ENCODE measurements around the gene FPGS. TPM values are rescaled to one million over a fixed set of nuclear protein-coding genes. Genes with fewer than 3 reads are reported as not detected.
A peak's percentile ranks its signal among the peaks of the same experiment; 100 is the strongest.
"Not testable (repeated sequence)": the region's sequence is repeated elsewhere in the genome, so short reads cannot be mapped to it uniquely, and the experiment has no call there.

Gene FPGS, protein sequence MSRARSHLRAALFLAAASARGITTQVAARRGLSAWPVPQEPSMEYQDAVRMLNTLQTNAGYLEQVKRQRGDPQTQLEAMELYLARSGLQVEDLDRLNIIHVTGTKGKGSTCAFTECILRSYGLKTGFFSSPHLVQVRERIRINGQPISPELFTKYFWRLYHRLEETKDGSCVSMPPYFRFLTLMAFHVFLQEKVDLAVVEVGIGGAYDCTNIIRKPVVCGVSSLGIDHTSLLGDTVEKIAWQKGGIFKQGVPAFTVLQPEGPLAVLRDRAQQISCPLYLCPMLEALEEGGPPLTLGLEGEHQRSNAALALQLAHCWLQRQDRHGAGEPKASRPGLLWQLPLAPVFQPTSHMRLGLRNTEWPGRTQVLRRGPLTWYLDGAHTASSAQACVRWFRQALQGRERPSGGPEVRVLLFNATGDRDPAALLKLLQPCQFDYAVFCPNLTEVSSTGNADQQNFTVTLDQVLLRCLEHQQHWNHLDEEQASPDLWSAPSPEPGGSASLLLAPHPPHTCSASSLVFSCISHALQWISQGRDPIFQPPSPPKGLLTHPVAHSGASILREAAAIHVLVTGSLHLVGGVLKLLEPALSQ
- total RNA-seq = 10 to 100 TPM; 64.8 to 73.8 TPM

DNA sequence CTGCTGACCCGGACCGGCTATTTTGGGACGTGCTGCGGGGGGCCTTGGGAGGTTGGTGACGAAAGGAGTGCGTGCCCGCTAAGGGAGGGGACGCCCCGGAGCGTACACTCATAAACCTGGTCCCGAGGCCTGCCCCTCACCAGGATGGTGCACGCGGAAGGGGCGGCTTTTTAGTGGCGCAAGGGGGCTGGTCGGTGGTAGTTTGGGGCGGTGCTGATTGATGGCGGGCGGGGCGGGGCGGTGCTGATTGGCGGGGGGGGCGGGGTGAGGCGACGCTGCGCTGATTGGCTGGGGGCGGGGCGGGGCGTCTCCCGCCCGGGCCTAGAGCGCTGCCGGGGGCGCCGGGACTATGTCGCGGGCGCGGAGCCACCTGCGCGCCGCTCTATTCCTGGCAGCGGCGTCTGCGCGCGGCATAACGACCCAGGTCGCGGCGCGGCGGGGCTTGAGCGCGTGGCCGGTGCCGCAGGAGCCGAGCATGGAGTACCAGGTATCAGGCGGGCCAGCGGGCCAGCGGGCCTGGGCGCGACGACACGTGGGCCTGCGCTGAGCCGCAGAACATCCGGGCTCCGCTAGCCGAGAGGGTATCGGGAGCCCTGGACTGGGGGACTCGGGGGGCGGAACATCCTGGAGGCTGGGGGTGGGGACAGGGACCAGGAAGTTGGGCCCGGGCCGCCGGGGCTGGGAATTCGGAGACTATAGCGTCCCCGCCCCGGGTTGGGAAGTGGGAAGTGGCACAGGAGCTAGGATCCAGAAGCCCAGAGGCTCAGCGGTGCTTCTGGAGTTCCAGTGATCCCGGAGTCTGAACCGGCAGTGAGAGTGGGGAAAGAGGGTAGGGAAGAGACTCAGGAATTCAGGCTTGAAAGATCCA lies at the start of gene FPGS:
Gene FPGS (plus strand): TSS at position 307 of the 868 bp plus-strand sequence. CDS start 43 bp downstream, at position 350.
- H3K36me3 Mint-ChIP-seq = peaks cover 6 to 7% of the 10 kb centered on the region in 2 donors
- peak; percentile 89 to 93 for ATAC-seq

DNA sequence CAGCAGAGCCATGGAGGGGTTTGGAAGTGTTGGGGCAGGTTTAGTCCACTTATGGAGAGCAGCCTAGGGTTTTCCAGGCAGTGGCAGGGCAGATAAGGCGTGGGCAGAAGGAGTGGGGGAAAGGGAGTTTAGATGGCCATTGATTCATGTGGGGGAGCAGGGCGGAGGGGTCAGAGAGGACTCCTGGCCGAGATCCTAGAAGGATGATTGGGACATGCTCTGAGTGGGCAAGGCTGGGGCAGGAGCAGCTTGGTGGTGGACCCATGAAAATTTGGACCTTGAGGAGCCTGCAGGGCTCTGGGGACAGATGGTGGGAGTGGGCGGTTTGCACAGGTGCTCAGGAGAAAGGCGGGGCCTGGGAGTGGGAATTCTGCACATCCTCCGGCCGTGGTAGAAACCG lies 49.5 kb upstream of the FPGS start:
- H3K27ac Mint-ChIP-seq = no peak overlapping the region
- DNase-seq (ENCODE audit: low spot score in 2 of 2) = no peak
- H3K9me3 Mint-ChIP-seq = no peaks in the 10 kb centered on the region
- H3K36me3 Mint-ChIP-seq = peaks cover 0 to 6% of the 10 kb centered on the region in 2 donors
- peak in 1 of 2 donors; percentile 25 for ATAC-seq

More for the DNA sequence above, at the start of gene FPGS:
- peak; percentile 78 to 89 for DNase-seq (ENCODE audit: low spot score in 2 of 2)
- peak within 1 kb of the TSS; percentile 94 to 99 for H3K27ac Mint-ChIP-seq
- no peaks in the 10 kb centered on the region for H3K9me3 Mint-ChIP-seq

DNA sequence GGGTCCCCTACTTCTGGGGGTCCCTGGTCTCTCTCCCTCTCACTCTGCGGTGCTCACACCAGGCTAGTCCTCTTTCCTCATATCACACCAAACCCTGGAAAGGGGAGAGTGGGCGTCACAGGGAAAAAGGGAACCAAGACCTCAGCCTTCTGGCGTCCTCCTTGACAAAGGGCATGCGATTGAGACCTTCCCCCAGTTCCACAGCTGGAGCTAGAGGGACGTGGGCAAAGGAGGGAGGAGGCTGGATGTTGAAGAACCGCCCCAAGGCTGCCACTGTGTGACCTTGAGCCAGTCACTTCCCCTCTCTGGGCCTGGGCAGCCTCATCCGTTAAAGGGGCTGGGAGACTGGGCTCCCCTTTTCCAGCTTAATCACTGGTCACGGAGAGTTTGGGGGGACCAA lies 49.1 kb upstream of the FPGS start:
- no peak for ATAC-seq

DNA sequence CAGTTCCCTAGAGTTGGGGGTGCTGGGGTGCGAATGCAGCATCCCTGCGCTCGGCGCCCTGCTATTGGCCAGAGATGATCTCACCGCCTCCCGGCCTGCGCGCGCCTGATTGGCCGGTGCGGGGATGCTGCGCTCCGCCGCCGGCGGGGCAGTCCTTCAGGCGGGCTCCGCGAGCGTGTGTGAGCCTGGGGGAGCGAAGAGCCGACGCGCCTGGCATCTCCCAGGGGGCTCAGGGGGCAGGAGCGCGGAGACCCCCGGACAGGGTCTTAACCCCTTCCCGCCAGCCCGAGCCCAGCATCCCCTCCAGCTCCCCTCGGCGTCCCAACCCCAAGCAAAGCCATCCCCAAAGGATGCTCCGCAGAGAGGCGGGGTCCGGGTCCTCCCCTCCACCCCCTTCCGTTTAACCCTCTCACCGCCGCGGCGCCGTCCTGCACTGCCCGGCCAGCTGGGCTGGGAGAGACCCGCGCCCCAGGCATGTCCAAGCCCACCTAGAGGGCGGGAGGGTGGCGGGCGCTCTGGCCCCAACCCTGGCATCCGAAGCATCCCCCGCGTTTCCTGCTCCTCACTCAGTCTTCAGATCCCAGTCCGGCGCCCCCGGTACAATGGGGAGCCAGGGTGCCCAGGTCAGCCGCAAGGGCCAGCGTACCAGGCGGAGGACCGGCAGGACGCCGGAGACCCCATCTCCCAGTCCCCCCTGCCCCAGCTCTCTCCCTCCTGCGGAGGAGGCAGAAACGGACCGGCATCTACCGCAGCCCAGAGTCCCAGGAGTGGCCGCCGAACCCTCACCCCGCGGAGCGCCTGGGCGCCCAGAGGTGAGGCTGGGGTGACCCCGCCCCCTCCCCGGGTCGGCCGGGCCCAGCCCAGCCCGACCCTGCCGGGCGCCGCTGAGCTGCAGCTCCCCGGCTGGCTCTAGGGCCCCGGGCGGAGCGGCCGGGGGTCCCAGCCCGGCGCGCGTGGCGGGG lies 48.3 kb upstream of the FPGS start:
- DNase-seq (ENCODE audit: low spot score in 2 of 2) = no peak
- H3K27ac Mint-ChIP-seq = no peak overlapping the region
- peaks cover 0 to 6% of the 10 kb centered on the region in 2 donors for H3K36me3 Mint-ChIP-seq
- ATAC-seq = no peak
- no peaks in the 10 kb centered on the region for H3K9me3 Mint-ChIP-seq

More for the DNA sequence above, 49.1 kb upstream of the FPGS start:
- Mint-ChIP-seq H3K36me3 (peaks cover 0 to 6% of the 10 kb centered on the region in 2 donors), H3K27ac (no peak overlapping the region), H3K9me3 (no peaks in the 10 kb centered on the region)
- DNase-seq (ENCODE audit: low spot score in 2 of 2) = no peak

DNA sequence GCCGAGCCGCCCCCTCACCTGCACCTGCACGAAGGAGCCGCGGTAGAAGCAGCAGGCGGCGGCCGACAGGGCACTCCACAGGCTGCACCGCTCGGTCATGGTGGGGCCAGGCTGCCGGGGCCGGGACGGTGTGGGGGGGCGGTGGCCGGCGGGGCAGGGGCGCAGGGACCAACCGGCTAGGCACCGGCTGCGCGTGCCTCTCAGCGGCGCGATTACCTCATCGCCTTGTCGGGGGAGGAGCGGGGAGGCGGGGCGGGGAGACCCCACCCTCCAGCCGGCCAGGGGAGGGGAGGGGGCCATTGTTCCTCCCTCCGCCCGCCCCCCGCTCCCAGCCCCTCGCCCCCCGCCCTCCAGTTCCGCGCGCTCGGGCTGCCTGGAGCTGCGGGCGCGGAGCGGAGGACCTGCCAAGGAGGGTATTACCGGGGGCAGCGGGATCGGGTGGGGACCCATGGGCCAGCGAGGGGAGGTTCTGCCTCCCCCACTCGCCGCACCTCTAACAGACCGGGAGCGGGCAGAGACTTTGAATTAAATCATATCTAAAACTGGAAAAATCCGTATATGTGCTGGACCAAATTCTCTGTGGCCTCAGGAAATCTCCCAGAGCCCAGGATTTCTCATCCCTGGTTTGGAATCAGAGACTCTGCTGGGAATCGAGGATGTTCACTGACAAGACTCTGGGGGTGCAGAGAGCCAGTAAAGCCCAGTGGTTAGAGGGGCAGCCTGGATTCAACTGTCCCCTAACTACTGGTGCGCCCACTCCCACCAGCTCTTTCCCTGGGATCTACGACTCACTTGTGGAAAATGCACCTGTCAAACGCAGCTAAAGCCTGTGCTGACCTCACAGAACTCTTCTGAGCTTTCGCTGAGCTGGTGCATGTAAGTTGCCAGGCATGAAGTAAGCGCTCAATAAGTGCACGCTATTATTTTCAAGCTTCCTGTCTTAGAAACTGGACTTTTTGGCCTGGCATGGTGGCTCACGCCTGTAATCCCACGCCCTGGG lies 47.3 kb upstream of the FPGS start:
- H3K9me3 Mint-ChIP-seq = no peaks in the 10 kb centered on the region
- DNase-seq (ENCODE audit: low spot score in 2 of 2) (no peak), ATAC-seq (no peak)
- H3K27ac Mint-ChIP-seq = no peak overlapping the region
- peaks cover 0 to 4% of the 10 kb centered on the region in 2 donors for H3K36me3 Mint-ChIP-seq

DNA sequence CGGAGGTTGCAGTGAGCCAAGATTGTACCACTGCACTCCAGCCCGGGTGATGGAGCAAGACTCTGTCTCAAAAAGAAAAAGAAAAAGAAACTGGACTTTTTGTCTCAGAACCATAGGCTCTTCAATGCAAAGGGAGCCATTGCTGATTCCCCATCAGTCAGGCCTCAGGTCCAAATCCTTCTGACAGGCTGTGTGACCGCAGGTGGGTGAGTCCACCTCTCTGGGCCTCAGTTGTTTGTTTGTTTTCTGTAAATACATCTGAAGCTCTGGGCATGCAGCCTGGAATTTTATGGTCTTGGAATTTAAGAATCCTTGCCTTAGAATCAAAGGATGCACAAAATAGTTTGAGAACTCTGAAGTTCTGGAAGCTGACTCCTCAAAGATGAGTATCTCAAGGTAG lies 46.4 kb upstream of the FPGS start:
- Mint-ChIP-seq H3K9me3 (no peaks in the 10 kb centered on the region), H3K36me3 (no peaks in the 10 kb centered on the region), H3K27ac (no peak overlapping the region)
- DNase-seq (ENCODE audit: low spot score in 2 of 2) = no peak
- ATAC-seq = no peak

DNA sequence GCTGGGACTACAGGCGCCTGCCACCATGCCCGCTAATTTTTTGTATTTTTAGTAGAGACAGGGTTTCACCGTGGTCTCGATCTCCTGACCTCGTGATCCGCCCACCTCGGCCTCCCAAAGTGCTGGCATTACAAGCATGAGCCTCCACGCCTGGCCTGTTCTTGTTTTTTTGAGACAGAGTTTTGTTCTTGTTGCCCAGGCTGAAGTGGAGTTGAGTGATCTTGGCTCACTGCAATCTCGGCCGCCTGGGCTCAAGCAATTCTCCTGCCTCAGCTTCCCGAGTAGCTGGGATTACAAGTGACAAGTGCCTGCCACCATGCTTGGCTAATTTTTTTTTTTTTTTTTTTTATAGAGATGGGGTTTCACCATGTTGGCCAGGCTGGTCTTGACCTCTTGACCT lies 45.9 kb upstream of the FPGS start:
- H3K27ac Mint-ChIP-seq; H3K36me3 Mint-ChIP-seq; ATAC-seq; DNase-seq (ENCODE audit: low spot score in 2 of 2); H3K9me3 Mint-ChIP-seq: not testable (repeated sequence)

DNA sequence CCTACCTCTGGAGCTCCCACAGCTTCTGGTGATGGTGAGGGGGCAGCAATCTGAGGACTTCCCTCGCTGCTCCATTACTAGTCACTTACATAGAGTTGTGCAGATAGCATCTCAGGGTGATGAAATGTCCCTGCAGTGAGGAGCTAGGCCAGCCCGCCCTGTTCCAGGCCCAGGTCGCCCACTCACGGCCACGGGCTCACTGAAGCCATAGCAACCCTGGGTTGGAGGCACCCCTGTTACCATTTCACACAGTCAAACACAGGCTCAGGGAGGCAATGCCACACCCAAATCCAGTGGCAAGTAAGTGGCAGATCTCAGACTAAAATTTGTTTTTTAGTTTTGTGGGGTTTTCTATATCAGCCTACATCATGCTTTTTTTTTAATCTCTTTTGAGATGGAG lies 43.8 kb upstream of the FPGS start:
- Mint-ChIP-seq H3K36me3 (no peaks in the 10 kb centered on the region), H3K9me3 (no peaks in the 10 kb centered on the region), H3K27ac (peak overlapping the region in 1 of 2 donors; percentile 62)
- DNase-seq (ENCODE audit: low spot score in 2 of 2) = no peak
- no peak for ATAC-seq

DNA sequence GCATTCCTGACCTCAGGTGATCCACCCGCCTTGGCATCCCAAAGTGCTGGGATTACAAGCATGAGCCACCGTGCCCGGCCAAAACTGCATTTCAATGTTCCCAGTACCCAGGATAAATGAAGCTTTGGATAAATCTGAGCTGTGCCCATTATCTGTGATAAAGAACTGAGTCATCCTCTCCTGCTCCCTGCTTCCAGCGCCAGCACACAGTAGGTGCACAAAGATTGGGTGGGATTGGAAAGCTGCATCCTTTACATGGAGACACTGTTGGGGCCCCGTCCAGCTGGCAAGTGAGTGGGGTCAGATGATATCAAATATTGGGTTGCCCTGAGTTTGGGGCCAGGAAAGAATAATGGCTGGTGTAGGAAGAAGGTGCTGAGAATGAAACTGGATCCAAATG lies 41.6 kb upstream of the FPGS start:
- peak overlapping the region; percentile 74 to 78 for H3K27ac Mint-ChIP-seq
- ATAC-seq (no peak), DNase-seq (ENCODE audit: low spot score in 2 of 2) (no peak)
- no peaks in the 10 kb centered on the region for H3K9me3 Mint-ChIP-seq
- H3K36me3 Mint-ChIP-seq = peaks cover 0 to 10% of the 10 kb centered on the region in 2 donors

DNA sequence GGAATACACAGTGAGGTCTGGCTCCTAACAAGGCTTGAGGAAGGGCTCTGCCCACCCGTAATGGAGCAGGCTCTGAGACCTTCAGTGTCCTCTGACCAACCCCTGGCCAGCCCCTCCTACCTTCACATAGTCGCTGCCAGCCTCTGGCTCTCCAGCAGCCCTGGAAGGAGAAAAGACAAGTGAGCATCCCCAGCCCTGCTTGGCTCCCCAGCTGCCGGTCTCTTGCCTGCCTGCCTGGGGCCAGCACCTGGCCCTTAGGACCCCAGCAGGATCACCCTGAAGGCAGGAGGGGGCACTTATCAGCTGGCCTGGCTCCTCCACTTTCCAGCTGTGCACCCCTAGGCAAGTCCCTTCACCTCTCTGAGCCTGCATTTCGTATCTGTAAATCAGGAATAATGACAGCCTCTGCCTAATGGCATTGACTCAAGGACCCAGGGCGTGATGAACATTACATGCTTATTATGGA lies 41.2 kb upstream of the FPGS start:
- H3K9me3 Mint-ChIP-seq = no peaks in the 10 kb centered on the region
- ATAC-seq = no peak
- peaks cover 0 to 15% of the 10 kb centered on the region in 2 donors for H3K36me3 Mint-ChIP-seq

DNA sequence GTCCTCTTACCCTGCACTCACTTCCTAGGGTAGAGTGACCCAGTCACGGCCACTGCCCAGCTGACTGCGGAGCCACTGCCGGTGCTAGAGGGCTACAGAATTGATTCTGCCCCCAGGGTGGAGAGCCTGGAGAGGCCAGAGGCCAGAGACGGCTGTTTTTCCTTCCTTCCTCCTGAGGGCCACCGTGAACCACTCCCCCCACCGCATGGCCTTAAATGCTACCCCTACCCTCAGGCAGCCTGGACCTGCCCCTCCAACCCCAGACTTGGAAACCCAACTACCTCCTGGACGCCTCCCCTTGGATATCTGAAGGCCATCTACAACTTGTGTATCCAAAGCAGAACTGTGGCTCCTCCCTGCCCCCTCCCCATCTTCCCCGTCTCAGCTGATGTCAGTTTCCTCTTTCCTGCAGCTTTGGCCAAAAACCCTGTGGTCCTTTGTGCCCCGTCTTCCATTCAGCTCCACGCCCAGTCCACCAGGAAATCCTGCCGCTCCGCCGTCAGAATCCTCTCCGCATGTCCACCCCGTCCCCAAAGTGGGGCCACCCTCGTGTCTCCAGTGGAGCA lies 40.5 kb upstream of the FPGS start:
- DNase-seq (ENCODE audit: low spot score in 2 of 2) = no peak
- Mint-ChIP-seq H3K36me3 (peaks cover 0 to 22% of the 10 kb centered on the region in 2 donors), H3K27ac (peak overlapping the region; percentile 78 to 88), H3K9me3 (no peaks in the 10 kb centered on the region)
- ATAC-seq = no peak

More for the DNA sequence above, 41.2 kb upstream of the FPGS start:
- peak overlapping the region in 1 of 2 donors; percentile 78 for H3K27ac Mint-ChIP-seq
- DNase-seq (ENCODE audit: low spot score in 2 of 2) = no peak

DNA sequence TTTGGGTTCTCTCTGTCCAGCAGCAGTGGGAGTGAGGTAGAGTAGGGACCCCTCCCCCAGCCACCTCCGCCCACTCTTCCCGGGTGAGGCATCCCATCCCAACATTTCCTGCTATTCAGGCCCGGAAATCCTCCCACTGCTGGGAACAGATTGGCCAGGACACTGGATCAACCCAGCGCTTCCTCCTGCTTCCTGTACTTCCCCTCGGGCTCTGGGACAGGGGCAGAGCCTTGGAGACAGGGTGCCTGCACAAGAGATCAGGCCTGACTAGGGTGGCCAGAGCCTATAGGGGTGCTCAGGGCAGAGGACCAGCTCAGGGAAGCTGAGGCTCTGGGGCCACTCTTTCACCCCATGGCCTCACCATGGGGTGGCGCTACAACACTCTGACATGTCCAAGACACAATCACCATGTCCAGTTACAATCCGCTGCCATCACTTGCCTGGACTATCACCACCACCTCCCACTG lies 38.7 kb upstream of the FPGS start:
- peak overlapping the region; percentile 78 to 79 for H3K27ac Mint-ChIP-seq
- no peaks in the 10 kb centered on the region for H3K9me3 Mint-ChIP-seq
- ATAC-seq (peak; percentile 56 to 58), DNase-seq (ENCODE audit: low spot score in 2 of 2) (no peak)
- peaks cover 0 to 33% of the 10 kb centered on the region in 2 donors for H3K36me3 Mint-ChIP-seq

DNA sequence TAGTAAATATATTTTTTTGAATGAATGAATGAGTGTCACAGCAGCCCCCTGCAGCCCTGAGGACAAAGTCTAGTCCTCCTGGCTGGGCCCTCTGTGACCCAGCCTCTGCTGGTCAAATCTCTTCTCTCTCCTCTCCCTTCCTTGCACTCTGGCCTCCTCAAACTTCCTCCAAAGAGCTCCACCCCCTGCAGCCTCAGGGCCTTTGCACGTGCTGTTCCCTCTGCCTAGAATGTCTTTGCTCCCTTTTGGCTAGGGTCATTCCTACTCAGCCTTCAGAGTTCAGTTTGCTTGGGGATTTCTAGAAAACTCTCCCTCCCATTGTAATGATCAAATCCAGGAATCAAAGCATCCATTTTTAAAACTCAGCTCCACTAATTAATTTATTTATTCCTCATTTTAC lies 37.3 kb upstream of the FPGS start:
- ATAC-seq = no peak
- Mint-ChIP-seq H3K36me3 (peaks cover 0 to 37% of the 10 kb centered on the region in 2 donors), H3K9me3 (no peaks in the 10 kb centered on the region), H3K27ac (peak overlapping the region in 1 of 2 donors; percentile 78)
- no peak for DNase-seq (ENCODE audit: low spot score in 2 of 2)

DNA sequence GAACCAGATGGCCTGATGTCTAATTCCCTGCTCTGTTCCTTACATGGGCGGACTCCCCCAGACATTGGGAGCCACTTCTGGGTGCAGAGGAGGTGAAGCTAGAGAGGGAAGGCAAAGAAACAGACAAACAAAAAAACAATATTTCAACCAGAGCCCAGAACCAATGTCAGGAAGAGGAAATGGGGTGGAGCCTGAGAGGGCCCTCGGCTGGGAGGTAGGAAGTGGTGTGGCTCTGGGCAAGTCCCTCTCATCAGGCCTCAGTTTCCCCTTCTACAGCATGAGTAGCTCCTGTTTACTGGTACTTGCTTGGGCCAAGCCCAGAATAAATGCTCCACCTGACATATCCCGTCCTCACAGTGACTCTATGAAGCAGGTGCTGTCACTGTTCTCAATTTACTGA lies 35.3 kb upstream of the FPGS start:
- Mint-ChIP-seq H3K27ac (peak overlapping the region; percentile 75 to 90), H3K36me3 (peaks cover 0 to 37% of the 10 kb centered on the region in 2 donors), H3K9me3 (no peaks in the 10 kb centered on the region)
- ATAC-seq = no peak
- DNase-seq (ENCODE audit: low spot score in 2 of 2) = no peak
